Esophagus muscularis mucosa (tissue), 4 donors: ENCODE measurements around the gene ANKS1B. TPM values are rescaled to one million over a fixed set of nuclear protein-coding genes. Genes with fewer than 3 reads are reported as not detected.

ENCODE experiments used
- DNase-seq: peaks from one replicate; pipeline ENCODE4 v3.0.0-alpha.2; 2017; ENCODE audit errors: extremely low spot score
- H3K27ac ChIP-seq, 4 donors: fragments of 200-600 bp; sonication (generic); replicated peaks in 1 of 4; 1 replicate in 3 of 4; 2 replicates in 1 of 4; pipeline ENCODE4 v1.5.1; 2016 to 2019; ENCODE audit warnings: mild to moderate bottlenecking in 1 of 4
- H3K27me3 ChIP-seq, 4 donors: fragments of 200-600 bp; sonication (generic); one replicate each; pipeline versions ENCODE4 v1.5.1 to v1.6.0; 2016 to 2019
- H3K36me3 ChIP-seq, 4 donors: fragments of 200-600 bp; sonication (generic); one replicate each; pipeline ENCODE4 v1.5.1; 2016 to 2019
- H3K4me1 ChIP-seq, 4 donors: fragments of 200-600 bp; sonication (generic); one replicate each; pipeline ENCODE4 v1.5.1; 2016 to 2019
- H3K4me3 ChIP-seq, 4 donors: fragments of 200-600 bp; sonication (generic); 1 replicate in 2 of 4; 2 replicates in 2 of 4; pipeline ENCODE4 v1.5.1; 2016 to 2019; ENCODE audit warnings: mild to moderate bottlenecking in 4 of 4, moderate library complexity in 1 of 4
- H3K9me3 ChIP-seq, 4 donors: fragments of 200-600 bp; sonication (generic); 1 replicate in 3 of 4; 2 replicates in 1 of 4; pipeline ENCODE4 v1.5.1; 2016 to 2019
- EP300 ChIP-seq: sonication (generic); formaldehyde crosslinking; IDR thresholded peaks from one replicate; pipeline ENCODE4 v1.6.1; 2017; ENCODE audit warnings: antibody characterized with exemption
- POLR2A ChIP-seq: fragments of 450-650 bp; IDR thresholded peaks from one replicate; pipeline ENCODE4 v1.6.1; 2017; ENCODE audit warnings: antibody characterized with exemption, moderate library complexity, mild to moderate bottlenecking, low read depth
- POLR2AphosphoS5 ChIP-seq, 2 donors: sonication (generic); formaldehyde crosslinking; IDR thresholded peaks; one replicate each; pipeline ENCODE4 v1.6.1; 2017; ENCODE audit warnings: antibody characterized with exemption in 2 of 2
- WGBS: methylation state at CpG from one replicate; pipeline ENCODE4 v1.1.5; 2018; 5-methylcytosine and 5-hydroxymethylcytosine counted together
- intact Hi-C: fragments of 100-400 bp; cut with DNase I; formaldehyde crosslinking; loops from one replicate; pipeline ENCODE4 v1.15.1; 2023
- total RNA-seq, 4 donors: library from RNA; depleted of rRNA; stranded (reverse); fragments of >200 nt; gene quantifications; one replicate each; pipeline versions ENCODE4 v1.1.0 to v1.2.1, GENCODE V29; 2016
- TF ChIP-seq, protein P1 (sequence below), 3 experiments: fragments of 200-600 bp in 2 of 3; fragments of 450-650 bp in 1 of 3; sonication (generic) in 2 of 3; IDR thresholded peaks; one replicate each; pipeline ENCODE4 v1.5.1; 2017 to 2019; ENCODE audit warnings: antibody characterized with exemption in 3 of 3, mild to moderate bottlenecking in 2 of 3, moderate library complexity in 1 of 3

Gene ANKS1B
- total RNA-seq, 4 donors from 2014 or later, result 20.4 to 28.7 (median 21.6) TPM

DNA sequence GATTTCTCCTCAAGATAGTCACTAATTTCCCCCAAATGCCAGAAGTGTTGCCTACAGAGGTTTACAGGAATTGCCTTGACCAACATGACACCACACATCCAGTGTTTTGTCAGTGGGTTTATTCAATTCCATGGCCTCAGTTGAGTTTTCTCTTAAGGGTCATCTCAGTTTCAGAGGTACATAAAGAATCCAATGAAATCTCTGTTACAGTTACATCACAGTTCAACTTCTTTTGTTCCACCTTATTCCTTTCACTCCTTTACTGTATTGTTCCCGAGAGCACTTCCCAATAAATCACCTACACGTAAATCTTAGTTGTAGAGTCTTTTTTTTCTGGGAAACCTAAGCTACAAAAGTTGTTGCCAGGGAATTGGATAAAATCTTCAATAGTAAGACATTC lies 410.8 kb downstream of the ANKS1B start:
- no peak for DNase-seq
- intact Hi-C loops, result no loop called here
- TF ChIP-seq POLR2AphosphoS5 (IDR thresholded peaks at IDR 0.05) (no peak), EP300 (no peak), POLR2A (no peak)
- TF ChIP-seq, protein P1, sequence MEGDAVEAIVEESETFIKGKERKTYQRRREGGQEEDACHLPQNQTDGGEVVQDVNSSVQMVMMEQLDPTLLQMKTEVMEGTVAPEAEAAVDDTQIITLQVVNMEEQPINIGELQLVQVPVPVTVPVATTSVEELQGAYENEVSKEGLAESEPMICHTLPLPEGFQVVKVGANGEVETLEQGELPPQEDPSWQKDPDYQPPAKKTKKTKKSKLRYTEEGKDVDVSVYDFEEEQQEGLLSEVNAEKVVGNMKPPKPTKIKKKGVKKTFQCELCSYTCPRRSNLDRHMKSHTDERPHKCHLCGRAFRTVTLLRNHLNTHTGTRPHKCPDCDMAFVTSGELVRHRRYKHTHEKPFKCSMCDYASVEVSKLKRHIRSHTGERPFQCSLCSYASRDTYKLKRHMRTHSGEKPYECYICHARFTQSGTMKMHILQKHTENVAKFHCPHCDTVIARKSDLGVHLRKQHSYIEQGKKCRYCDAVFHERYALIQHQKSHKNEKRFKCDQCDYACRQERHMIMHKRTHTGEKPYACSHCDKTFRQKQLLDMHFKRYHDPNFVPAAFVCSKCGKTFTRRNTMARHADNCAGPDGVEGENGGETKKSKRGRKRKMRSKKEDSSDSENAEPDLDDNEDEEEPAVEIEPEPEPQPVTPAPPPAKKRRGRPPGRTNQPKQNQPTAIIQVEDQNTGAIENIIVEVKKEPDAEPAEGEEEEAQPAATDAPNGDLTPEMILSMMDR (IDR thresholded peaks at IDR 0.05), result no peak
- WGBS, result 95% methylated on average over 2 of the region's 2 CpGs
- peaks cover 0 to 11% (median 0%) of the 10 kb centered on the region in 4 donors for H3K9me3 ChIP-seq
- no peak overlapping the region for H3K4me3 ChIP-seq
- H3K27me3 ChIP-seq, result no peaks in the 10 kb centered on the region
- no peaks in the 10 kb centered on the region for H3K4me1 ChIP-seq
- H3K27ac ChIP-seq, result no peak overlapping the region
- no peaks in the 10 kb centered on the region for H3K36me3 ChIP-seq

DNA sequence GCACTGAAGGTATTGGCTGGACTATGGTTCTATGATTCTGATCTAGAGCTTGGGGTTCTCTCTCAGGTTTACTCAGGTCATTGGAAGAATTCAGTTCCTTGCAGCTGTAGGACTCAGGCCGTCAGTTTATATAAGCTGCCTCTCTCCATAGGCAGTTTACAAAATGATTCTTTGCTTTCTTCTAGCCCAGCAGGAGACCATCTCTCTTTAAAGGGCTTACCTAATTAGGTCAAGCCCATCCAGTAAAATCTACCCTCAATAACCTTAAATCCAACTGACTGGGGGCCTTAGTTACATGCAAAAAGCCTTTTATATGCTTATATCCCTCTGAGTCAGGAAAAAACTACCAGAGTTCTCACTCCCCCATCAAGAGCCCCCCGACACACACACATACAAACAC lies 417.7 kb downstream of the ANKS1B start:
- WGBS, result 98% methylated on average over 2 of the region's 2 CpGs
- no peak overlapping the region for H3K4me3 ChIP-seq
- no peak for TF ChIP-seq EP300
- TF ChIP-seq, protein P1 (IDR thresholded peaks at IDR 0.05), result no peak
- TF ChIP-seq POLR2A, result no peak
- TF ChIP-seq POLR2AphosphoS5 (IDR thresholded peaks at IDR 0.05), result no peak
- H3K9me3 ChIP-seq, result no peaks in the 10 kb centered on the region
- H3K27ac ChIP-seq, result no peak overlapping the region
- intact Hi-C loops, result no loop called here
- no peaks in the 10 kb centered on the region for H3K4me1 ChIP-seq
- no peak for DNase-seq
- no peaks in the 10 kb centered on the region for H3K27me3 ChIP-seq
- no peaks in the 10 kb centered on the region for H3K36me3 ChIP-seq

DNA sequence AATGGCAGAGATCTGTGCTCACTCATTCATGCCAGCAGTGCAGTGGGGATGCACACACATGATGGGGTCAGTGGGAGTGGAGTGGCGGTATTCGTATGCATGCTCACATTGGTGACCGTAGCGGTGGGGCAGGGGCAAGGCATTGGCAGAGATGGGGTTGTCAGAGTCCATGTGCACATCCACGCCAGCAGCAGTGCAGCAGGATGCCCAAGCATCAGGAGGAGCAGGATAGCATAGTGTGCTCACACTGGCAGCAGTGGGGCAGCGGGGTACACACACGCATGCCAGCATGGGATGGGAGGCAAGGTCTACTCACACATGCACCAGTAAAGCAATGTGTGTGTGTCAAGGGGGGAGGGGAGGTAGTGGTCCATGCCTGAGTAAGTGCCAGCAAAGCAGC lies 426.6 kb downstream of the ANKS1B start:
- no peaks in the 10 kb centered on the region for H3K4me1 ChIP-seq
- TF ChIP-seq EP300, result no peak
- TF ChIP-seq POLR2A, result no peak
- TF ChIP-seq POLR2AphosphoS5 (IDR thresholded peaks at IDR 0.05), result no peak
- TF ChIP-seq, protein P1 (IDR thresholded peaks at IDR 0.05), result no peak
- no peak for DNase-seq
- no peaks in the 10 kb centered on the region for H3K9me3 ChIP-seq
- H3K27ac ChIP-seq, result no peak overlapping the region
- intact Hi-C loops, result no loop called here
- 94% methylated on average over 7 of the region's 7 CpGs for WGBS
- no peak overlapping the region for H3K4me3 ChIP-seq
- no peaks in the 10 kb centered on the region for H3K27me3 ChIP-seq
- H3K36me3 ChIP-seq, result no peaks in the 10 kb centered on the region

DNA sequence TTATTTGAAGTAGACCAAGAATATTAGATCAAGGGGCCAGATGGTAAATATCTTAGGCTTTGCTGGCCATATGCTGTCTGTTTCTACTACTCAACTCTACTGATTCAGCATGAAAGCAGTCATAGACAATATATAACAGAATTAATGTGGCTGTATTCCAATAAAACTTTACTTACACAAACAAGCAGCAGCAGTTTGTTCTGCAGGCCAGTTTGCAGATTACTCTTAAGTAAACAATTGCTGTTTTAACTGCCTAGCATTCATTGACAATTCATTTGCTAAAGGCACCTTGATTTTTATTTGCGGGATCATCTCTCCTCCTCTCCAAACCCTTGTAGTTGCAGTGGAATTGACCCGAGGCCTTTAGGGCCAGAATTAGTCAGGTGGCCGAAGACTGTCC lies 431.3 kb downstream of the ANKS1B start:
- no peaks in the 10 kb centered on the region for H3K9me3 ChIP-seq
- no peak overlapping the region for H3K4me3 ChIP-seq
- H3K27me3 ChIP-seq, result no peaks in the 10 kb centered on the region
- 58% methylated on average over 3 of the region's 3 CpGs for WGBS
- H3K4me1 ChIP-seq, result no peaks in the 10 kb centered on the region
- TF ChIP-seq EP300 (no peak), POLR2A (no peak), POLR2AphosphoS5 (IDR thresholded peaks at IDR 0.05) (no peak)
- TF ChIP-seq, protein P1 (IDR thresholded peaks at IDR 0.05), result no peak
- DNase-seq, result no peak
- intact Hi-C loops, result no loop called here
- H3K27ac ChIP-seq, result no peak overlapping the region
- no peaks in the 10 kb centered on the region for H3K36me3 ChIP-seq

DNA sequence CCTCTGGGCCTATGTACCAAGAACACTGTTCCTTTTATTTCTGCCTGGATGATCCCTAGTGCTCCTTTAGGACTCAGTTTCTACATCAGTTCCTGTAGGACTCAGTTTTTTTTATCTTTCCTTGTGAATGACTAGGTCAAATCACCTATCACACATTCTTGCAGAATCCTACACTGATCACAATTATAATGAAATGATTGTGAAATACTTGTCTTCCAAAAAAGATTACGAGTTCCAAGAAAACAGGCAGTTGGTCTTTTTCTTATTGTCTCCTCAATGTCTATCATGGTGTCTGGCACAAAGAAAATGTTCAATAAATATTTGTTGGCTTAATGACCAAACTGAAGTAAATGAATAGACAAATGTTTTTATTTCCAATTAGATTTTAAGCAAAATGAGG lies 432.7 kb downstream of the ANKS1B start:
- WGBS, result 74% methylated on average over 1 of the region's 1 CpG
- no peak for DNase-seq
- H3K36me3 ChIP-seq, result no peaks in the 10 kb centered on the region
- H3K4me3 ChIP-seq, result no peak overlapping the region
- no peaks in the 10 kb centered on the region for H3K4me1 ChIP-seq
- no peak for TF ChIP-seq POLR2AphosphoS5 (IDR thresholded peaks at IDR 0.05)
- TF ChIP-seq POLR2A, result no peak
- TF ChIP-seq, protein P1 (IDR thresholded peaks at IDR 0.05), result no peak
- TF ChIP-seq EP300, result no peak
- no peaks in the 10 kb centered on the region for H3K27me3 ChIP-seq
- no peak overlapping the region for H3K27ac ChIP-seq
- intact Hi-C loops, result no loop called here
- H3K9me3 ChIP-seq, result no peaks in the 10 kb centered on the region
